Spleen (tissue), 11 donors: ENCODE results near the gene ATP5ME. TPM values are rescaled to one million over a fixed set of nuclear protein-coding genes. Genes with fewer than 3 reads are reported as not detected.

Experiments
- DNase-seq: peaks from one replicate; pipeline ENCODE4 v3.0.0-alpha.2; 2020
- H3K27ac ChIP-seq, 8 donors: fragments of 200-600 bp; sonication (generic) in 7 of 8; 1 replicate in 4 of 8; 2 replicates in 4 of 8; pipeline versions ENCODE4 v1.5.0 to v1.8.0; 2016 to 2021; ENCODE audit warnings: inconsistent platforms in 4 of 8, mild to moderate bottlenecking in 4 of 8, moderate library complexity in 1 of 8
- H3K27me3 ChIP-seq, 7 donors: fragments of 200-600 bp; sonication (generic) in 6 of 7; replicated peaks in 1 of 7; 1 replicate in 4 of 7; 2 replicates in 3 of 7; pipeline versions ENCODE4 v1.5.0 to v1.8.0; 2016 to 2021; ENCODE audit warnings: inconsistent platforms in 3 of 7, mild to moderate bottlenecking in 1 of 7
- H3K36me3 ChIP-seq, 6 donors: fragments of 200-600 bp; sonication (generic) in 5 of 6; 1 replicate in 4 of 6; 2 replicates in 2 of 6; pipeline versions ENCODE4 v1.5.0 to v1.8.0; 2016 to 2021; ENCODE audit warnings: inconsistent platforms in 2 of 6
- H3K4me1 ChIP-seq, 6 donors: fragments of 200-600 bp; sonication (generic) in 5 of 6; 1 replicate in 3 of 6; 2 replicates in 3 of 6; pipeline versions ENCODE4 v1.5.0 to v1.8.0; 2016 to 2021; ENCODE audit warnings: inconsistent platforms in 3 of 6
- H3K4me3 ChIP-seq, 8 donors: fragments of 200-600 bp; sonication (generic) in 7 of 8; 1 replicate in 4 of 8; 2 replicates in 4 of 8; pipeline versions ENCODE4 v1.5.0 to v1.8.0; 2016 to 2021; ENCODE audit warnings: inconsistent platforms in 4 of 8, mild to moderate bottlenecking in 4 of 8, moderate library complexity in 2 of 8
- H3K9me3 ChIP-seq, 8 donors: fragments of 200-600 bp; sonication (generic) in 7 of 8; 1 replicate in 4 of 8; 2 replicates in 4 of 8; pipeline versions ENCODE4 v1.5.0 to v1.8.0; 2016 to 2021; ENCODE audit warnings: inconsistent platforms in 4 of 8
- CTCF ChIP-seq, 11 experiments: fragments of 200-600 bp in 7 of 11; fragments of 450-650 bp in 4 of 11; sonication (generic) in 4 of 11; IDR thresholded peaks in 8 of 11; conservative IDR thresholded peaks in 3 of 11; 1 replicate in 7 of 11; 2 replicates in 4 of 11; pipeline versions ENCODE4 v1.4.0 to v1.8.0; 2016 to 2021; ENCODE audit warnings: antibody characterized with exemption in 11 of 11, inconsistent platforms in 4 of 11, mild to moderate bottlenecking in 1 of 11
- POLR2A ChIP-seq, 3 donors: fragments of 450-650 bp; IDR thresholded peaks; one replicate each; pipeline ENCODE4 v1.5.1; 2017; ENCODE audit warnings: antibody characterized with exemption in 3 of 3, mild to moderate bottlenecking in 1 of 3
- POLR2AphosphoS5 ChIP-seq, 3 donors: sonication (generic); formaldehyde crosslinking; IDR thresholded peaks; one replicate each; pipeline ENCODE4 v1.5.1; 2017; ENCODE audit warnings: antibody characterized with exemption in 3 of 3
- WGBS, 5 donors: extraction: QIAGEN DNeasy Blood & Tissue Kit in 3 of 5; methylation state at CpG; one replicate each; pipeline versions ENCODE4 v1.1.5 to v1.1.7; 2013 to 2018; 5-methylcytosine and 5-hydroxymethylcytosine counted together
- intact Hi-C: fragments of 100-400 bp; cut with DNase I; formaldehyde crosslinking; loops from one replicate; pipeline ENCODE4 v1.15.0; 2023; ENCODE audit warnings: low total_unique reads
- polyA plus RNA-seq, 3 donors: library from polyadenylated mRNA; stranded (reverse); fragments of 200-250 nt; gene quantifications; one replicate each; pipeline ENCODE4 v1.2.1, GENCODE V29; 2013
- total RNA-seq, 7 donors: library from RNA; depleted of rRNA in 3 of 7; stranded (reverse); fragments of >200 nt in 3 of 7; fragmentation: NEBNext Ultra II Directional in 4 of 7; extraction: Animal tissue kit (Norgen Biotek cat#: 25700) in 4 of 7; gene quantifications; one replicate each; pipeline versions ENCODE4 v1.1.0 to v1.2.1, GENCODE V29; 2016 to 2021
- donor health status: healthy with polysubstance abuse.
- donor health status: DM: no; HTN: no; CAD: no; lungs with moderate emphysema.
- donor health status: DM: no; HTN: no; CAD: no.
- donor health status: Bipolar disorder and iron deficiency.
- donor health status: healthy.
- donor health status: DM: no; HTN: no; CAD: no.
- donor health status: DM: yes; HTN: yes; CAD: no.

The ATP5ME gene
- total and polyA plus RNA-seq, 10 donors: 51.7 to 497 (median 169) TPM

GRCh38 chr4:658681-659667, 15.1 kb downstream of the ATP5ME start:
- intact Hi-C loops: no loop called here
- Histone ChIP-seq H3K36me3 (peaks cover 0 to 8% (median 0%) of the 10 kb centered on the region in 6 donors), H3K4me1 (peaks cover 3 to 16% (median 7%) of the 10 kb centered on the region in 6 donors), H3K9me3 (no peaks in the 10 kb centered on the region), H3K4me3 (no peak overlapping the region), H3K27ac (no peak overlapping the region), H3K27me3 (peaks cover 0 to 11% (median 0%) of the 10 kb centered on the region in 7 donors)
- WGBS, 5 donors: 92 to 97% (median 93%) methylated on average over 28 to 32 of the region's 32 CpGs
- peak; percentile 69 for DNase-seq
- TF ChIP-seq POLR2AphosphoS5 (IDR thresholded peaks at IDR 0.05) (peak in 1 of 3 donors; percentile 13), CTCF (IDR thresholded peaks at IDR 0.05 in 8 of 11, conservative IDR thresholded peaks at IDR 0.05 in 3 of 11) (no peak)

- H3K27me3 ChIP-seq: peaks cover 0 to 11% (median 0%) of the 10 kb centered on the region in 7 donors
- peak; percentile 68 for DNase-seq
- no peaks in the 10 kb centered on the region for H3K9me3 ChIP-seq
- intact Hi-C loops: no loop called here
- H3K4me1 ChIP-seq: peaks cover 2 to 7% (median 3%) of the 10 kb centered on the region in 6 donors
- peak in 1 of 3 donors; percentile 16 for TF ChIP-seq POLR2AphosphoS5 (IDR thresholded peaks at IDR 0.05)
- TF ChIP-seq POLR2A (IDR thresholded peaks at IDR 0.05): no peak
- H3K36me3 ChIP-seq: peaks cover 0 to 8% (median 0%) of the 10 kb centered on the region in 6 donors
- H3K27ac ChIP-seq: no peak overlapping the region
- WGBS, 5 donors: 79 to 93% (median 85%) methylated on average over 12 to 27 of the region's 27 CpGs
- H3K4me3 ChIP-seq: no peak overlapping the region
Observed at GRCh38 chr4:657834-658667, 16.0 kb downstream of the ATP5ME start.

GRCh38 chr4:657338-657833, 16.7 kb downstream of the ATP5ME start:
- 86 to 91% (median 87%) methylated on average over 6 to 23 of the region's 23 CpGs for WGBS, 5 donors
- H3K4me3 ChIP-seq: no peak overlapping the region
- peaks cover 0 to under 1% (median 0%) of the 10 kb centered on the region in 6 donors for H3K4me1 ChIP-seq
- peaks cover 0 to 8% (median 0%) of the 10 kb centered on the region in 6 donors for H3K36me3 ChIP-seq
- H3K9me3 ChIP-seq: no peaks in the 10 kb centered on the region
- intact Hi-C loops: no loop called here
- TF ChIP-seq CTCF (IDR thresholded peaks at IDR 0.05 in 8 of 11, conservative IDR thresholded peaks at IDR 0.05 in 3 of 11): no peak
- no peak for TF ChIP-seq POLR2A (IDR thresholded peaks at IDR 0.05)
- no peak for TF ChIP-seq POLR2AphosphoS5 (IDR thresholded peaks at IDR 0.05)
- DNase-seq: no peak
- H3K27ac ChIP-seq: no peak overlapping the region
- peaks cover 0 to 11% (median 0%) of the 10 kb centered on the region in 7 donors for H3K27me3 ChIP-seq
